HCT116 (cell line): ENCODE data around the gene SEPTIN8. TPM values are rescaled to one million over a fixed set of nuclear protein-coding genes. Genes with fewer than 3 reads are reported as not detected.

Experiments
- ATAC-seq: fragments of 200-7000 bp; cut with Tn5 transposase; 2 replicates; pipeline ENCODE4 v1.9.1; 2020; ENCODE audit warnings: mild to moderate bottlenecking, moderate library complexity
- BruUV-seq: library from RNA; stranded (reverse); fragments of 400-500 nt; replicated peaks from 2 replicates; lab custom pipeline; 2021; lab: Mats Ljungman, UMichigan
- CTCF ChIA-PET: fragments of 300-600 bp; sonication (Branson Sonifier 250); formaldehyde crosslinking; loops from one replicate; lab custom pipeline; 2021; ENCODE audit warnings: antibody characterized with exemption; lab: Charles Lee
- POLR2A ChIA-PET: fragments of 300-600, 350-600 bp; sonication (Branson Sonifier 250); formaldehyde crosslinking; loops from one replicate; lab custom pipeline; 2021; ENCODE audit warnings: antibody characterized with exemption; lab: Charles Lee
- RAD21 ChIA-PET, 2 experiments: fragments of 300-600 bp; sonication (Branson Sonifier 250); formaldehyde crosslinking; loops; one replicate each; lab custom pipeline; 2023; ENCODE audit warnings: low total read pairs in 2 of 2; ENCODE audit not compliant: uncharacterized antibody in 2 of 2, unreplicated experiment in 2 of 2, low non-redundant PET in 1 of 2; lab: Charles Lee
- DNase-seq: peaks from one replicate; pipeline ENCODE4 v3.0.0-alpha.2; 2010; ENCODE audit warnings: low read depth, low spot score
- H2AFZ ChIP-seq: fragments of 200-600 bp; shearing (Covaris generic), sonication (generic); 2 replicates; pipeline ENCODE4 v1.6.1; 2017; ENCODE audit warnings: low read depth, mixed run types, mixed read lengths, antibody characterized with exemption, low read length; ENCODE audit not compliant: poor library complexity, severe bottlenecking
- H3K27ac ChIP-seq: 2 replicates; pipeline ENCODE4 v1.5.1; 2012; ENCODE audit warnings: low read depth, low read length
- H3K27me3 ChIP-seq: fragments of 200-600 bp; sonication (generic); 2 replicates; pipeline ENCODE4 v1.6.1; 2016; ENCODE audit warnings: mixed run types, low read length, mixed read lengths; ENCODE audit not compliant: insufficient read depth
- H3K36me3 ChIP-seq, 2 experiments: fragments of 200-500 bp in 1 of 2; fragments of 200-600 bp in 1 of 2; sonication (Bioruptor generic) in 1 of 2; sonication (generic) in 1 of 2; 2 replicates each; pipeline versions ENCODE4 v1.5.1 to v1.6.1; 2014 to 2016; ENCODE audit warnings: low read length in 2 of 2, inconsistent platforms in 1 of 2, mixed read lengths in 1 of 2, mixed run types in 1 of 2; ENCODE audit not compliant: insufficient read depth in 2 of 2, control insufficient read depth in 1 of 2
- H3K4me1 ChIP-seq, 2 experiments: fragments of 200-600 bp in 1 of 2; sonication (generic) in 1 of 2; 2 replicates each; pipeline versions ENCODE4 v1.5.1 to v1.6.1; 2012 to 2017; ENCODE audit warnings: low read length in 2 of 2, inconsistent platforms in 1 of 2, mild to moderate bottlenecking in 1 of 2, mixed read lengths in 1 of 2, mixed run types in 1 of 2, moderate library complexity in 1 of 2; ENCODE audit not compliant: insufficient read depth in 2 of 2, control insufficient read depth in 1 of 2
- H3K4me2 ChIP-seq: fragments of 200-600 bp; sonication (generic); 2 replicates; pipeline ENCODE4 v1.6.1; 2017; ENCODE audit warnings: mixed run types, low read length, mixed read lengths
- H3K4me3 ChIP-seq, 2 experiments: fragments of 200-600 bp in 1 of 2; sonication (generic) in 1 of 2; replicated peaks in 1 of 2; 2 replicates each; pipeline ENCODE4 v1.5.1; 2011 to 2016; ENCODE audit warnings: low read length in 2 of 2, control low read depth in 1 of 2, low read depth in 1 of 2, mild to moderate bottlenecking in 1 of 2, mixed read lengths in 1 of 2, mixed run types in 1 of 2
- H3K79me2 ChIP-seq: fragments of 200-600 bp; sonication (generic); 2 replicates; pipeline ENCODE4 v1.6.1; 2017; ENCODE audit warnings: mild to moderate bottlenecking, mixed run types, low read length, moderate library complexity, mixed read lengths; ENCODE audit not compliant: insufficient read depth
- H3K9ac ChIP-seq: fragments of 200-600 bp; sonication (generic); 2 replicates; pipeline ENCODE4 v1.6.1; 2016; ENCODE audit warnings: low read length, mixed read lengths
- H3K9me2 ChIP-seq: fragments of 200-600 bp; sonication (generic), shearing (Covaris generic); 2 replicates; pipeline ENCODE4 v1.6.1; 2017; ENCODE audit warnings: mixed run types, mild to moderate bottlenecking, moderate library complexity; ENCODE audit not compliant: insufficient read depth
- H3K9me3 ChIP-seq, 2 experiments: fragments of 200-500 bp in 1 of 2; fragments of 200-600 bp in 1 of 2; sonication (Bioruptor generic) in 1 of 2; sonication (generic) in 1 of 2; 2 replicates each; pipeline ENCODE4 v1.6.1; 2014 to 2017; ENCODE audit warnings: low read length in 2 of 2, mixed read lengths in 2 of 2, inconsistent platforms in 1 of 2, low read depth in 1 of 2, mild to moderate bottlenecking in 1 of 2, mixed run types in 1 of 2, moderate library complexity in 1 of 2; ENCODE audit not compliant: control insufficient read depth in 1 of 2, insufficient read depth in 1 of 2
- H4K20me1 ChIP-seq: fragments of 200-600 bp; sonication (generic), shearing (Covaris generic); 2 replicates; pipeline ENCODE4 v1.6.1; 2017; ENCODE audit warnings: mixed run types, mild to moderate bottlenecking, moderate library complexity; ENCODE audit not compliant: insufficient read depth
- ATF3 ChIP-seq: IDR thresholded peaks from 2 replicates; pipeline ENCODE4 v1.6.1; 2012
- CTCF ChIP-seq, 3 experiments: fragments of 200-600 bp in 1 of 3; sonication (generic) in 1 of 3; IDR thresholded peaks in 2 of 3; conservative IDR thresholded peaks in 1 of 3; 2 replicates each; pipeline ENCODE4 v1.5.1; 2012 to 2017; ENCODE audit warnings: low read depth in 2 of 3, low read length in 2 of 3, antibody characterized with exemption in 1 of 3, borderline replicate concordance in 1 of 3, control low read depth in 1 of 3, mild to moderate bottlenecking in 1 of 3, mixed read lengths in 1 of 3, mixed run types in 1 of 3, moderate library complexity in 1 of 3; ENCODE audit not compliant: insufficient read depth in 1 of 3
- ELF1 ChIP-seq: IDR thresholded peaks from 2 replicates; pipeline ENCODE4 v1.6.1; 2012; ENCODE audit warnings: low read depth, borderline replicate concordance
- EZH2 ChIP-seq: fragments of 200-600 bp; sonication (generic); IDR thresholded peaks from 2 replicates; pipeline ENCODE4 v1.6.1; 2017; ENCODE audit warnings: antibody characterized with exemption, mixed run types
- FOSL1 ChIP-seq: IDR thresholded peaks from 2 replicates; pipeline ENCODE4 v1.6.1; 2012; ENCODE audit warnings: low read depth
- POLR2AphosphoS5 ChIP-seq: IDR thresholded peaks from 2 replicates; pipeline ENCODE4 v1.6.1; 2011; ENCODE audit warnings: mild to moderate bottlenecking, low read depth, low read length, moderate library complexity
- TCF7L2 ChIP-seq: IDR thresholded peaks from 2 replicates; pipeline ENCODE4 v1.7.0; 2011; ENCODE audit warnings: borderline replicate concordance, inconsistent platforms; ENCODE audit not compliant: insufficient read depth, insufficient read length; ENCODE audit errors: extremely low read depth
- YY1 ChIP-seq: IDR thresholded peaks from 2 replicates; pipeline ENCODE4 v1.6.1; 2011; ENCODE audit warnings: low read length, low read depth, moderate library complexity, mild to moderate bottlenecking; ENCODE audit not compliant: insufficient replicate concordance; ENCODE audit errors: extremely low read depth
- ZBTB33 ChIP-seq: IDR thresholded peaks from 2 replicates; pipeline ENCODE4 v1.6.1; 2011; ENCODE audit warnings: mild to moderate bottlenecking, low read length, moderate library complexity; ENCODE audit not compliant: insufficient replicate concordance; ENCODE audit errors: extremely low read depth
- ZFX ChIP-seq: fragments of 450-650 bp; IDR thresholded peaks from 2 replicates; pipeline ENCODE4 v1.6.1; 2017
- ZNF274 ChIP-seq: fragments of 200-500 bp; sonication (Bioruptor generic); IDR thresholded peaks from 2 replicates; pipeline ENCODE4 v1.6.1; 2014; ENCODE audit warnings: mild to moderate bottlenecking, low read depth, low read length, inconsistent platforms
- intact Hi-C: fragments of 100-400 bp; cut with micrococcal nuclease; formaldehyde crosslinking; loops from 2 replicates; pipeline ENCODE4 v1.10.0; 2022
- total RNA-seq: library from RNA; stranded (reverse); gene quantifications from one replicate; pipeline ENCODE4 v1.2.1, GENCODE V29; 2021; ENCODE audit not compliant: unreplicated experiment

Gene SEPTIN8
- total RNA-seq, 1 experiment from 2014 or later = 34.6 TPM

GRCh38 chr5:132788990-132789886 lies 12.2 kb upstream of the SEPTIN8 start:
- CTCF ChIA-PET = no interaction called here
- no peak overlapping the region for H3K27ac ChIP-seq
- RAD21 ChIA-PET = no interaction called here
- H3K4me2 ChIP-seq = no peak overlapping the region
- H3K4me3 ChIP-seq = no peak overlapping the region
- no peak overlapping the region for H3K9ac ChIP-seq
- H3K36me3 ChIP-seq = no peaks in the 10 kb centered on the region
- intact Hi-C loops = no loop called here
- DNase-seq (no peak), ATAC-seq (no peak)
- H3K9me2 ChIP-seq = no peaks in the 10 kb centered on the region
- no TSS peak for BruUV-seq
- no peaks in the 10 kb centered on the region for H3K9me3 ChIP-seq
- POLR2A ChIA-PET = interaction anchor here (0.6 kb wide), 1 partner anchor 1633 kb away, joined by 4 read pairs; no protein-coding TSS in a partner anchor
- no peaks in the 10 kb centered on the region for H3K4me1 ChIP-seq
- no peaks in the 10 kb centered on the region for H3K79me2 ChIP-seq
- H2AFZ ChIP-seq = no peak overlapping the region
- no peaks in the 10 kb centered on the region for H3K27me3 ChIP-seq
- TF ChIP-seq TCF7L2 (no peak), POLR2AphosphoS5 (no peak), FOSL1 (no peak), CTCF (IDR thresholded peaks at IDR 0.05 in 2 of 3, conservative IDR thresholded peaks at IDR 0.05 in 1 of 3; ENCODE audit: borderline replicate concordance in 1 of 3, insufficient read depth in 1 of 3, low read depth in 2 of 3, low read length in 2 of 3) (no peak), ZBTB33 (no peak), EZH2 (no peak), YY1 (no peak), ZFX (no peak), ATF3 (no peak), ZNF274 (no peak), ELF1 (no peak)
- no peaks in the 10 kb centered on the region for H4K20me1 ChIP-seq
